Stimulated activated naive CD8-positive, alpha-beta T cell treated with anti-CD3 and anti-CD28 coated beads, Interleukin-15, Interleukin-2, amounts not matched to agents 100 ng/mL and 50 ng/mL, for 24 hours (primary cell): ENCODE results near the gene ADH6.
"Not testable (repeated sequence)": the region's sequence is repeated elsewhere in the genome, so short reads cannot be mapped to it uniquely, and the experiment has no call there.

Experiments used
- H3K27ac Mint-ChIP-seq: one replicate; pipeline ENCODE4 v1.8.0; 2021; ENCODE audit warnings: mild to moderate bottlenecking, mixed read lengths
- H3K27me3 Mint-ChIP-seq: one replicate; pipeline ENCODE4 v1.8.0; 2021; ENCODE audit warnings: mixed read lengths
- H3K36me3 Mint-ChIP-seq: one replicate; pipeline ENCODE4 v1.8.0; 2021; ENCODE audit warnings: low read depth, mixed read lengths
- H3K4me1 Mint-ChIP-seq: one replicate; pipeline ENCODE4 v1.8.0; 2021; ENCODE audit warnings: low read depth, mixed read lengths
- H3K4me3 Mint-ChIP-seq: one replicate; pipeline ENCODE4 v1.8.0; 2021; ENCODE audit warnings: mild to moderate bottlenecking, mixed read lengths
- H3K9me3 Mint-ChIP-seq: one replicate; pipeline ENCODE4 v1.8.0; 2021; ENCODE audit warnings: mixed read lengths

ADH6 gene

GRCh38 chr4:99207069-99207743 is 11.8 kb downstream of the ADH6 start:
- Mint-ChIP-seq H3K27me3 (no peaks in the 10 kb centered on the region), H3K9me3 (no peaks in the 10 kb centered on the region), H3K36me3 (no peaks in the 10 kb centered on the region), H3K4me1 (no peaks in the 10 kb centered on the region), H3K27ac (no peak overlapping the region), H3K4me3 (no peak overlapping the region)

GRCh38 chr4:99205153-99205979 is 13.7 kb downstream of the ADH6 start:
- no peaks in the 10 kb centered on the region for H3K36me3 Mint-ChIP-seq
- no peaks in the 10 kb centered on the region for H3K9me3 Mint-ChIP-seq
- H3K4me1 Mint-ChIP-seq: no peaks in the 10 kb centered on the region
- H3K27ac Mint-ChIP-seq: no peak overlapping the region
- H3K27me3 Mint-ChIP-seq: no peaks in the 10 kb centered on the region
- no peak overlapping the region for H3K4me3 Mint-ChIP-seq

- Mint-ChIP-seq H3K4me1 (no peaks in the 10 kb centered on the region), H3K9me3 (no peaks in the 10 kb centered on the region), H3K36me3 (no peaks in the 10 kb centered on the region), H3K4me3 (no peak overlapping the region), H3K27ac (no peak overlapping the region), H3K27me3 (no peaks in the 10 kb centered on the region)
Measured at GRCh38 chr4:99202536-99202935, 16.5 kb downstream of the ADH6 start.

DNA sequence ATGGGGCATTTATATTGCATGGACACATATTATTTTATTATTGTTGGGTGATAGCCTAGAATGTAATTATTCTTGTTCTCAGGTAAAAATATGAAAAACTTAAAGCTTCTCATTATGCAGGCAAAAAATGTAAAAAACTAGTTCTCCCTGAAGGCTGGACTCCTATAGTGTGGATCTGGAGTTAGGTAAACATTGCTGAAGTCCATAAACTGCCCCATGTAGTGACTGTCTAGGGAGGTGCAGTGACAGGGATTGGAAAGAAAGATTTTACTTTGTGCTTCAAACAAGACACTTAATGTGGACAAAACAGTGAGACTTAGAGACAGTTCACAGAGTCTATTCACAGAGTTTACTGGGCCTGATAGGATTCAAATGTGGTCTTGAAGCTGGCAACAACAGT is 17.0 kb downstream of the ADH6 start:
- Mint-ChIP-seq H3K9me3 (no peaks in the 10 kb centered on the region), H3K27ac (no peak overlapping the region), H3K4me1 (no peaks in the 10 kb centered on the region), H3K27me3 (no peaks in the 10 kb centered on the region), H3K4me3 (no peak overlapping the region), H3K36me3 (no peaks in the 10 kb centered on the region)

DNA sequence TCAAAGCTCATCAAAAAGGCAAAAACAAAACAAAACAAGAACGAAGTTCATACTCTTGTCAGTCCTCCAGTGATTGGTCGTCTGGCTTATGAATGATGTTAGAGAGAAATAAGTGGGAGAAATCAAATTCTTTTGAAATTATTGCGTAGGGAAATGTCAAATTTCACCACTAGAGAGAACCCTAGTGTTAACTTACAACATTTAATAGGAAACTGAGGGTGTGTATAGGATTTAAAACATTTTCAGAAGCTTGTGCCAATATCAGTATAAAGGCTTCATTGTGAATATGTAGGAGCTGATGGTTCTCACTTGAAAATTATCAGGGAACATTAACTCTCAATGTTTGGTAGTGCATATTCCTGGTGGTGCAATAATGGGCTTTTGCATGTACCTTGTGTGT is 17.4 kb downstream of the ADH6 start:
- no peak overlapping the region for H3K4me3 Mint-ChIP-seq
- no peaks in the 10 kb centered on the region for H3K36me3 Mint-ChIP-seq
- no peak overlapping the region for H3K27ac Mint-ChIP-seq
- H3K4me1 Mint-ChIP-seq: no peaks in the 10 kb centered on the region
- H3K9me3 Mint-ChIP-seq: no peaks in the 10 kb centered on the region
- H3K27me3 Mint-ChIP-seq: no peaks in the 10 kb centered on the region

GRCh38 chr4:99200138-99200537 is 18.9 kb downstream of the ADH6 start:
- Mint-ChIP-seq H3K9me3 (no peaks in the 10 kb centered on the region), H3K36me3 (no peaks in the 10 kb centered on the region), H3K27ac (no peak overlapping the region), H3K4me3 (no peak overlapping the region), H3K4me1 (no peaks in the 10 kb centered on the region), H3K27me3 (no peaks in the 10 kb centered on the region)

GRCh38 chr4:99190336-99190735 is 28.7 kb downstream of the ADH6 start:
- no peaks in the 10 kb centered on the region for H3K27me3 Mint-ChIP-seq
- peaks cover 31% of the 10 kb centered on the region for H3K9me3 Mint-ChIP-seq
- H3K4me1 Mint-ChIP-seq: no peaks in the 10 kb centered on the region
- H3K27ac Mint-ChIP-seq: no peak overlapping the region
- H3K4me3 Mint-ChIP-seq: no peak overlapping the region
- no peaks in the 10 kb centered on the region for H3K36me3 Mint-ChIP-seq

- not testable (repeated sequence) for H3K27ac Mint-ChIP-seq, H3K36me3 Mint-ChIP-seq, H3K4me1 Mint-ChIP-seq, H3K27me3 Mint-ChIP-seq, H3K4me3 Mint-ChIP-seq
- H3K9me3 Mint-ChIP-seq: peaks cover 34% of the 10 kb centered on the region
Measured at GRCh38 chr4:99189900-99190299, 29.1 kb downstream of the ADH6 start.

GRCh38 chr4:99186029-99186428 is 33.0 kb downstream of the ADH6 start:
- Mint-ChIP-seq H3K27ac (no peak overlapping the region), H3K4me1 (no peaks in the 10 kb centered on the region), H3K27me3 (no peaks in the 10 kb centered on the region), H3K36me3 (no peaks in the 10 kb centered on the region), H3K4me3 (no peak overlapping the region), H3K9me3 (peaks cover 28% of the 10 kb centered on the region)

DNA sequence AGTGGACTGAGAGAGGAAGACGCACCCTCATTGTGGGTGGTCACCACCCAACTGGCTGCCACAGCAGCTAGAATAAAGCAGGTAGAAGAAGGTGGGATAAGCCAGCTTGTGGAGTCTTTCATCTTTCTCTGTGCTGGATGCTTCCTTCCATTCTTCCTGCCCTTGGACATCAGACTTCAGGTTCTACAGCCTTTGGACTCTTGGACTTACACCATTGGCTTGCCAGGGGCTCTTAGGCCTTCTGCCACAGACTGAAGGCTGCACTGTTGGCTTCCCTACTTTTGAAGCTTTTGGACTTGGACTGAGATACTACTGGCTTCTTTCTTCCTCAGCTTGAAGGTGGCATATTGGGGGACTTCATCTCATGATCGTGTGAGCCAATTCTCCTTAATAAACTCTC is 33.5 kb downstream of the ADH6 start:
- H3K4me3 Mint-ChIP-seq: no peak overlapping the region
- H3K27ac Mint-ChIP-seq: no peak overlapping the region
- H3K36me3 Mint-ChIP-seq: no peaks in the 10 kb centered on the region
- H3K27me3 Mint-ChIP-seq: no peaks in the 10 kb centered on the region
- H3K4me1 Mint-ChIP-seq: no peaks in the 10 kb centered on the region
- H3K9me3 Mint-ChIP-seq: peaks cover 25% of the 10 kb centered on the region

- Mint-ChIP-seq H3K27me3 (no peaks in the 10 kb centered on the region), H3K4me1 (no peaks in the 10 kb centered on the region), H3K27ac (no peak overlapping the region), H3K9me3 (peaks cover 13% of the 10 kb centered on the region), H3K36me3 (no peaks in the 10 kb centered on the region), H3K4me3 (no peak overlapping the region)
Measured at GRCh38 chr4:99180382-99181070, 38.5 kb downstream of the ADH6 start.

- peaks cover 14% of the 10 kb centered on the region for H3K9me3 Mint-ChIP-seq
- H3K27me3 Mint-ChIP-seq: no peaks in the 10 kb centered on the region
- no peak overlapping the region for H3K4me3 Mint-ChIP-seq
- no peak overlapping the region for H3K27ac Mint-ChIP-seq
- H3K4me1 Mint-ChIP-seq: no peaks in the 10 kb centered on the region
- H3K36me3 Mint-ChIP-seq: no peaks in the 10 kb centered on the region
Measured at GRCh38 chr4:99179626-99180025, 39.4 kb downstream of the ADH6 start.

- no peaks in the 10 kb centered on the region for H3K36me3 Mint-ChIP-seq
- no peak overlapping the region for H3K27ac Mint-ChIP-seq
Measured at GRCh38 chr4:99179178-99179577, 39.9 kb downstream of the ADH6 start.

GRCh38 chr4:99166544-99166943 is 52.5 kb downstream of the ADH6 start:
- H3K9me3 Mint-ChIP-seq: no peaks in the 10 kb centered on the region
- H3K36me3 Mint-ChIP-seq: no peaks in the 10 kb centered on the region
- no peak overlapping the region for H3K4me3 Mint-ChIP-seq
- no peaks in the 10 kb centered on the region for H3K4me1 Mint-ChIP-seq
- no peaks in the 10 kb centered on the region for H3K27me3 Mint-ChIP-seq
- no peak overlapping the region for H3K27ac Mint-ChIP-seq

More at GRCh38 chr4:99179178-99179577, 39.9 kb downstream of the ADH6 start:
- Mint-ChIP-seq H3K27me3 (no peaks in the 10 kb centered on the region), H3K4me3 (no peak overlapping the region), H3K4me1 (no peaks in the 10 kb centered on the region), H3K9me3 (peaks cover 14% of the 10 kb centered on the region)

GRCh38 chr4:99165978-99166377 is 53.1 kb downstream of the ADH6 start:
- no peaks in the 10 kb centered on the region for H3K27me3 Mint-ChIP-seq
- no peaks in the 10 kb centered on the region for H3K4me1 Mint-ChIP-seq
- no peak overlapping the region for H3K27ac Mint-ChIP-seq
- no peak overlapping the region for H3K4me3 Mint-ChIP-seq
- no peaks in the 10 kb centered on the region for H3K9me3 Mint-ChIP-seq
- no peaks in the 10 kb centered on the region for H3K36me3 Mint-ChIP-seq
